BE2C (cell line): ENCODE data around the gene ISCU.

Source experiments
- DNase-seq: peaks from one replicate; pipeline ENCODE4 v3.0.0-alpha.2; 2020
- H3K27me3 ChIP-seq: fragments of 250-450 bp; sonication (Bioruptor Pico); 2 replicates; pipeline ENCODE4 v1.5.1; 2020; ENCODE audit warnings: mild to moderate bottlenecking
- H3K36me3 ChIP-seq: fragments of 250-450 bp; sonication (Bioruptor Pico); 2 replicates; pipeline ENCODE4 v1.5.1; 2020; ENCODE audit warnings: mild to moderate bottlenecking
- H3K4me1 ChIP-seq: fragments of 250-450 bp; sonication (Bioruptor Pico); 2 replicates; pipeline ENCODE4 v1.5.1; 2020
- H3K4me3 ChIP-seq: 2 replicates; pipeline ENCODE4 v1.5.1; 2011; ENCODE audit warnings: low read depth, low read length
- H3K9me3 ChIP-seq: fragments of 250-450 bp; sonication (Bioruptor Pico); 2 replicates; pipeline ENCODE4 v1.5.1; 2020
- TF ChIP-seq, protein P1 (sequence below): IDR thresholded peaks from 2 replicates; pipeline ENCODE4 v1.5.1; 2012; ENCODE audit warnings: mild to moderate bottlenecking, low read depth, low read length

The ISCU gene

GRCh38 chr12:108578264-108578663, 15.9 kb downstream of the ISCU start:
- H3K27me3 ChIP-seq = no peaks in the 10 kb centered on the region
- no peak overlapping the region for H3K4me3 ChIP-seq
- no peaks in the 10 kb centered on the region for H3K9me3 ChIP-seq
- no peaks in the 10 kb centered on the region for H3K36me3 ChIP-seq
- H3K4me1 ChIP-seq = no peaks in the 10 kb centered on the region
- TF ChIP-seq, protein P1, sequence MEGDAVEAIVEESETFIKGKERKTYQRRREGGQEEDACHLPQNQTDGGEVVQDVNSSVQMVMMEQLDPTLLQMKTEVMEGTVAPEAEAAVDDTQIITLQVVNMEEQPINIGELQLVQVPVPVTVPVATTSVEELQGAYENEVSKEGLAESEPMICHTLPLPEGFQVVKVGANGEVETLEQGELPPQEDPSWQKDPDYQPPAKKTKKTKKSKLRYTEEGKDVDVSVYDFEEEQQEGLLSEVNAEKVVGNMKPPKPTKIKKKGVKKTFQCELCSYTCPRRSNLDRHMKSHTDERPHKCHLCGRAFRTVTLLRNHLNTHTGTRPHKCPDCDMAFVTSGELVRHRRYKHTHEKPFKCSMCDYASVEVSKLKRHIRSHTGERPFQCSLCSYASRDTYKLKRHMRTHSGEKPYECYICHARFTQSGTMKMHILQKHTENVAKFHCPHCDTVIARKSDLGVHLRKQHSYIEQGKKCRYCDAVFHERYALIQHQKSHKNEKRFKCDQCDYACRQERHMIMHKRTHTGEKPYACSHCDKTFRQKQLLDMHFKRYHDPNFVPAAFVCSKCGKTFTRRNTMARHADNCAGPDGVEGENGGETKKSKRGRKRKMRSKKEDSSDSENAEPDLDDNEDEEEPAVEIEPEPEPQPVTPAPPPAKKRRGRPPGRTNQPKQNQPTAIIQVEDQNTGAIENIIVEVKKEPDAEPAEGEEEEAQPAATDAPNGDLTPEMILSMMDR = no peak
- DNase-seq = no peak

DNA sequence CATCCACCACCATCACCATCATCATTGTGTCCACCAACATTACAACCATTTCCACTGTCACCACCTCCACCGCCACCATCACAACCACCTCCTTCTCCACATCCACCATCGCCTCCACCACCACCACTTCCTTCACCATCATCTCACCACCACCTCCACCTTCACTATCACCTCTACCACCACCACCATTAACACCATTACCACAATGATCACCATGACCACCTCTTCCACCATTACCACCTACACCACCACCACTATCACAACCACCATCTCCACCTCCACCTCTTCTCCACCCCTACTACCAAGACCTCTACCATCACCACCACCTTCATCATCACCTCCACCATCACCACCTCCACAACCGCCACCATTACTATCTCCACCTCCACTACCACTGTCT, 16.4 kb downstream of the ISCU start:
- Histone ChIP-seq H3K4me3 (no peak overlapping the region), H3K9me3 (no peaks in the 10 kb centered on the region), H3K36me3 (no peaks in the 10 kb centered on the region), H3K27me3 (no peaks in the 10 kb centered on the region), H3K4me1 (peaks cover 4% of the 10 kb centered on the region; the same call in 1 of the 2 replicates)
- no peak for DNase-seq
- TF ChIP-seq, protein P1 = no peak

GRCh38 chr12:108580531-108580930, 18.1 kb downstream of the ISCU start:
- DNase-seq = no peak
- Histone ChIP-seq H3K27me3 (no peaks in the 10 kb centered on the region), H3K4me3 (no peak overlapping the region), H3K9me3 (no peaks in the 10 kb centered on the region), H3K36me3 (no peaks in the 10 kb centered on the region), H3K4me1 (peaks cover 6% of the 10 kb centered on the region; the same call in 1 of the 2 replicates)
- TF ChIP-seq, protein P1 = no peak

DNA sequence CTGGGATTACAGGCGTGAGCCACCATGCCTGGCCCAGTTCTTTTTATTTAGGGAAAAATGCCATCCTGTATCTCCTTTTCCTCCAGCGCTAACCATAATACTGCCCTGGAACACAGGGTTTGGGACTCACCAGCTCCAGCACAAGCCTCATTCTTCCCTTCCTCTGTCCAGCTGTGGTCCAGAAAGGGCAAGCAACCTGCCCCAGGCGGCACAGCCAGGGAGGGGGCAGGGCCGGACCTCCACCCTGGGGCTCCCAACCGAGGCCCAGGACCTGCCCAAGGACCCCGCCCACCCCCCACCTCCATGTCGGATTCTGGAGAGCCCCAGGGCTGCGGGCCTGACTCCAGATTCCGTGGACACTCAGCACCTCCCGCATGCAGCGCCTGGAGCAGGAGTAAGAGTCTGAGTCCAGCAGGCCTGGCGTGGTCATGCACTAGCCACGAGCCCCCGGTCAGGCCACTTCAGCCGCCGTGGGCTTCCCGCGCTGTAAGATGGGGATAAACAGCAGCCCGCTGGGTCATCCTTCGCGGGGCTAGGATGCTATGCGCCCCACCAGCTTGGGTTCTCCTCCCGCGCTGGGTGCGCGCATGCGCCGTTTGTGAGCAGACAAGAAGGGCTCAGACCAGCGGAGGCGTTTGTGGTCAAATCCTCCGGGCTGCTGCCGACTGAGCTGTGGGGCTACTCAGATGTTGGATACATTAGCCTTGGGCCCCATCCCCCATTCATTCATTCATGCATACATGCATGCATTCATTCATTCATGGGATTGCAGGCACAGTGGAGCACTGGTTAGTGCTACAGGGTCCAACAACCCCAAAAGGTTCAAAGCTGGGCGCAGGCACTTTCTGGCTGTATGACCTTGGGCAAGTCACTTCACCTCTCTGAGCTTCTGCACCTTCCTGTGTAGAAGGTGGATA, 19.2 kb downstream of the ISCU start:
- no peak for DNase-seq
- Histone ChIP-seq H3K9me3 (no peaks in the 10 kb centered on the region), H3K4me3 (no peak overlapping the region), H3K4me1 (peaks cover 6% of the 10 kb centered on the region; the same call in 1 of the 2 replicates), H3K27me3 (no peaks in the 10 kb centered on the region), H3K36me3 (no peaks in the 10 kb centered on the region; the same call in 1 of the 2 replicates)
- TF ChIP-seq, protein P1 = no peak

- no peaks in the 10 kb centered on the region for H3K27me3 ChIP-seq
Observed at GRCh38 chr12:108582509-108582908, 20.1 kb downstream of the ISCU start.

More at GRCh38 chr12:108582509-108582908, 20.1 kb downstream of the ISCU start:
- TF ChIP-seq, protein P1 = no peak
- no peak for DNase-seq
- no peaks in the 10 kb centered on the region; the same call in 1 of the 2 replicates for H3K36me3 ChIP-seq
- no peak overlapping the region for H3K4me3 ChIP-seq
- H3K9me3 ChIP-seq = no peaks in the 10 kb centered on the region
- peaks cover 6% of the 10 kb centered on the region; the same call in 1 of the 2 replicates for H3K4me1 ChIP-seq
